ENCODE measurements around the gene DPM1.

Gene DPM1

GRCh38 chr20:50929299-50930138 lies 28.8 kb downstream of the DPM1 start:
- peak; percentile 96 for DNase-seq

GRCh38 chr20:50928469-50928868 lies 29.9 kb downstream of the DPM1 start:
- DNase-seq, result peak; percentile 29

GRCh38 chr20:50926530-50926929 lies 31.8 kb downstream of the DPM1 start:
- DNase-seq, result no peak

- no peak for DNase-seq
Measured at GRCh38 chr20:50924261-50924920, 33.9 kb downstream of the DPM1 start.

DNA sequence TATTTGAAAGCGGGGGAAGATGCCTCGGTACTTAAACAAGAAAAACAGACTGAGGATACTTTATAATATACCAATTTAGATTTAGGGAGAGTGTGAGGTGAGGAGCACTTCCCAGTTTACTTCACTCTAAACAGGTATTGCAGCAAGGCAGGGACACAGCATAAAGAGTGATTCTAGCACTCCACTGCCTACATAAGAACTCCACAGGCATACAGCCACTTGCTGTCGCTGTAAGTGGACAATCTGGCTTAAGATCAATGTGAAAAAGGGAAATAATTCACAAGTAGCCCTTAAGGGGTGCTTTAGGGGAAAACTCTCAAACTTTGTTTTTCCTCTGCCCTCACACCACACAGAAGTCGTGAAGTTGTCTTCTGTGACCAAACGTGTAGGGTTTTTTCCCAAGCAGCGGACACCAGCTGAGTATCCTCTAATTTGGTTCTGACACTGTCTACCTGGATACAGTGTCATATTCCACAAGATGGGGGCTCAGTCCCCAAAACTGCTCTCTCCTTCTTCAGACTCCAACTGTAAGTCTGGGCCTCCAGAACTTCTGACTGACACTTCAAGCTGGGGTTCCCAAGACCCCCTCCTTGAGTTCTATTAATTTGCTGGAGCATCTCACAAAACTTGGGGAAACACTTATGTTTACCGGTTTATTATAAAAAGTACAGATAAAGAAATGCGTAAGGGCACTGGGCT lies 36.4 kb downstream of the DPM1 start:
- no peak for DNase-seq

GRCh38 chr20:50920997-50921396 lies 37.3 kb downstream of the DPM1 start:
- peak; percentile 68 for DNase-seq

GRCh38 chr20:50919567-50919966 lies 38.8 kb downstream of the DPM1 start:
- no peak for DNase-seq

DNA sequence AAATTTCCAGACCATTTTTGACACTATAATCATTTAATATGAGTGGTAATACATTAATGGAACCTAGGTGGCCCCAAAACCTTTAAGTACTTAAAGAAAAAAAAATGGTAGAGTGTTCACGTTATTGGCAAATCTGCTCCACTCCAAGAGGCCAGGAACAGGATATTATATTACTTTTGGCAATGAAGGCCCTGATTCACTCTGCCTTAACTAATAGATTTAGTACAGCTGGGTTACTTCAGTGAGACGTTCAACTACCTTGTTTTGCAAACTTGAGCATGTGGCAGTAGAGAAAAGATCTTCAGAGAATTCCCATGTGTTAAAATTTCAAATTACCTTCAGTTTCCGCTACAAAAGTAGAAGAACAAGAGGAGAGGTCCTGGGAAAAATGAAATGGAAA lies 39.9 kb downstream of the DPM1 start:
- no peak for DNase-seq

- DNase-seq, result no peak
Measured at GRCh38 chr20:50916934-50917333, 41.4 kb downstream of the DPM1 start.

DNA sequence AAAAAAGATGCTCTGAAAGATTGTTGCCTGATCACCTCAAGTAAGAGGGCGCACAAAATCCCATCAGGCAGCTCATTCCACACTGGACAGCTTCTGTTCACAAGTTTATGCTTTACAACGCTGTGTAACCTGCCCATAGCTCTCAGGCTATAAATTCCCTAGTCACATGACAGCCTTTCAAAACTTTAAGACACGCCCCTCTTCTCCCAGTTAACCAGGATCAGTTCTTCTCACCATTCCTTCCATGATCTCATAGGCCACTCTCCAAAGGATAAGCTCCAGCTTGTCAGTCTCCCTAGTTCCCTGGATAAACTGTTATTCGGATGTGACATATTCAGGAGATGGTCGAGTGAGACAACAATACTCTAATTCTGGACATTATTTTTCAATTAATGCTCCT lies 42.1 kb downstream of the DPM1 start:
- DNase-seq, result no peak

DNA sequence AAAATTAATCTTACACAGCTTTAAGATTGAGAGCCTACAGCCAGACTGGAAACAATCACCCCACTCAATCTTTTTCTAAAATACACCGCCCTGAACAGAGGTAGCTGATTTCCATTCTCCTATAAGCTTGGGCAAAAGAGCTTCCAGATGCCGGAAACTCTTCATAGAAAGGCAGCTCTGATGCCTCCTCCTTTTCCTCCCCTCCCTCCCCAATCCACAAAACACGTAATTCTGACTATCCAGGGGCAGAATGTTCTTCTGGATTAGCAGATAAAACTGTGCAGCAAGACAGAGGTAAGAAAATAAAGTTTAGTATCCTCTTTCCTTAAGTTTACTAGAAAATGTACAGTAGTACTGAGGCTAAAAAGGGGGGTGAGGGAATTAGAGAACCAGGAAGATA lies 42.9 kb downstream of the DPM1 start:
- no peak for DNase-seq

DNA sequence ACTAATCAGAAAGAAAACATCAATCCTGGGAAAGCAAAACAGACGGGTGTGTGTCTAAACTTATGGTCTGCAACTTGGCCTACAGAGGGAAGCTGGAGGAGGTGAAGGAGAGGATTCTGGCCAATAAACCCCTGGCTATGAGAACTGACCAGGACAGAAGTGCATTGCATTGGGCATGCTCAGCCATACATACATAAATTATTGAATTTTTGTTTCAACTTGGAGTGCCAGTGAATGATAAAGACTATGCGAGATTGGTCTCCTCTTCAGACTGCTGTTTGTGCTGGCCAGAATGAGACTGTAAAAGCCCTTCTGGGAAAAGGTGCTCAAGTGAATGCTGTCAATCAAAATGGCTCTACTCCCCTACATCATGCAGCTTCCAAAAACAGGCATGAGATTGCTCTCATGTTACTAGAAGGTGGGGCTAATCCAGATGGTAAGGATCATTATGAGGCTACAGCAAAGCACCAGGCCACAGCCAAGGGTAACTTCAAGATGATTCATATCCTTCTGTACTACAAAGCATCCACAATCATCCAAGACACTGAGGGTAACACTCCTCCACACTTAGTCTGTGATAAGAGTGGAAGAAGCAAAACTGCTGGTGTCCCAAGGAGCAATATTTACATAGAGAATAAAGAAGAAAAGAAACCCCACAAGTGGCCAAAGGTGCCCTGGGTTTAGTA lies 44.5 kb downstream of the DPM1 start:
- DNase-seq, result peak; percentile 38

DNA sequence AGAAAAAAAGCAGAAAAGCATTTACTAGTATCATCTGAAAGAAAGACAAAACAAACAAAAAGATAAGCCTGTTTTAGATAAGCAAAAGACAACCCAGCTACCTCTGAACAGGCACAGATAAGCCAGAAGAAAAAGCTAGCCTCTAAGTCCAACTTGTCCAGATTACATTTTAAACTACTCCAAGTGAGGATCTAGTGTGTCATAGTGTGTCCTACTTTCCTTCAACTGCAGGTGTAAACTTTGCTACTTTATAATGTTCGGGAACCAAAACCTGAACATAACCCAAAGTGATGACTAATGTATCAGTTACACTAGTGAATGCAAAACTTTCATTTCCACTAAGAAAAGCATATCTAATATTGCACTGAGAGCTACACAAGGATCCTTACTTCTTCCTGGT lies 46.6 kb downstream of the DPM1 start:
- peak; percentile 35 for DNase-seq

GRCh38 chr20:50911030-50911429 lies 47.3 kb downstream of the DPM1 start:
- DNase-seq, result no peak

GRCh38 chr20:50909413-50909812 lies 48.9 kb downstream of the DPM1 start:
- no peak for DNase-seq

DNA sequence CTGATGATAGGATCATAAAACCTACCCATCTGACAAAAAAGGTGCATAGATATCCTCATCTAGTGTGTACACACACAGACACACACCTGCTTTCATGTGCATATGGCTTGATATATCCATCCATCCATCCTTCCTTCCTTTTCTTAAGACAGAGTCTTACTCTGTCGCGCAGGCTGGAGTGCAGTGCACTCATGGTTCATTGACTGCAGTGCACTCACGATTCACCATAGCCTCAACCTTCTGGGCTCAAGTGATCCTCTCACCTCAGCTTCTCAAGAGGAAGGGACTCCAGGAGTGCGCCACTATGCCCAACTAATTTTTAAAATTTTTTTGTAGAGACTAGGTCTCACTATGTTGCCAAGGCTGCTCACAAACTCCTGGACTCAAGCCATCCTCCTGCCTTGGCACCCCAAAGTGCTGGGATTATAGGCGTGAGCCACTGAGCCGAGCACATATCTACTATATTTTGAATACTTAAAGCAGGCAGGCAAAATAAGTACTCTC lies 54.2 kb downstream of the DPM1 start:
- DNase-seq, result no peak

GRCh38 chr20:50903353-50904051 lies 54.8 kb downstream of the DPM1 start:
- peak; percentile 95 for DNase-seq

GRCh38 chr20:50901301-50901700 lies 57.0 kb downstream of the DPM1 start:
- DNase-seq, result no peak

DNA sequence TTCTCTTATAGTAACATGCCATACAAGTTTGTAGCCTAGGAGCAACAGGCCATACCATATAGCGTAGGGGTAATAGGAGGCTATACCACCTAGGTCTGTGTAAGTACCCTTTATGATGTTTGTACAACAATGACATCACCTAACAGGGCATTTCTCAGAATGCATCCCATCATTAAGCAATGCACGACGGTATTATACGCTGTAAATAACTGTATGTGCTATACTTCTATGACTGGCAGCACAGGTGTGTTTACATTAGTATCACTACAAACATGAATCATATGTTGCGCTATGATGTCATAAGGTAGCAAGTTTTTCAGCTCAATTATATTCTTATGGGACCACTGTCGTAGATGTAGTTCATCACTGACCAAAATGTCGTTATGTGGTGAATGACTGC lies 58.1 kb downstream of the DPM1 start:
- DNase-seq, result no peak

DNA sequence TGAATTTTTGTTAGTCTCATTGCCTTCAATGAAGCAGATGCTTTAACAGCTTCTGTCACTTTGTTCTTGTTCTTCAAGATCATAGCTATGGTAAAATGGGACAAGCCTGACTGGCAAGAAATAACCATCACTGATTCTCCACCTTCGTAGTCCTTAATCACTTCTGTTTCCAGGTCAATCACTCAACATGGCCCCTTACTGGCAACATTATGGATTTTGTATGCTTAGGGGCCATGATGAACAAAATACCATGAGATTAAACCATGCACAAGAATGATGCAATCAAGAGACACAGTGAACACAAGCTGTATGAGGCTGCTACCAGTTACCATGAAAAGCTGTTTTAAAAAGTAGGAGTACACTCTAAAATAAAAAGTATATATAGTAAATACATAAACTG lies 59.9 kb downstream of the DPM1 start:
- DNase-seq, result no peak

DNA sequence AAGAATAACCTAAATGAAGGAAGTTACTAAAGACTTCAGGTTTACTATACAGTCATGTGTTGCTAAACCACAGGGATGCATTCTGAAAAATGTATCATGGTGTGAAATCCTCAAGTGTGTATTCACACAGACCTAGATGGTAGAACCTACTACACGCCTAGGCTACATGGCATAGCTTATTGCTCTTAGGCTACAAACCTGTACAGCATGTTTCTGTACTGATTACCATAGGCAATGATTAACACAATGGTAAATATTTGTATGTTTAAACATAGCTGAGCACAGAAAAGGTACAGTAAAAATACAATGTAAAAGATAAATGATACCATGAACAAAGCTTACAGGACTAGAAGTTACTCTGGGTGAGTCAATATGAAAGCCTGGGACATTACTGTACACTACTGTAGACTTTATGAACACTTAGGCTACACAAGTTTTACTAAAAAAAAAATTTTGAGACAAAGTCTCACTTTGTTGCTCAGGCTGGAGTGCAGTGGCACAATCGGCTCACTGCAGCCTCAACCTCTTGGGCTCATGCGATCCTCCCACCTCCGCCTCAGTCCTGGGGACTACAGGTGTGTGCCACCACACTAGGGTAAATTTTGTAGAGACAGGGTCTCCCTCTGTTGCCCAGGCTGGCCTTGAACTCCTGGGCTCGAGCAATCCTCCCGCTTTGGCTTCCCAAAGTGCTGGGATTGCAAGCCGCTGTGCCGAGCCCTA lies 63.1 kb downstream of the DPM1 start:
- no peak for DNase-seq

- DNase-seq, result no peak
Measured at GRCh38 chr20:50893620-50894019, 64.7 kb downstream of the DPM1 start.

All from hematopoietic multipotent progenitor cell treated with erythropoietin and hydrocortisone succinate and interleukin-3 and kit ligand, for 8 days (in vitro differentiated cells).